ENCODE measurements around the gene CCNJL. TPM values are rescaled to one million over a fixed set of nuclear protein-coding genes. Genes with fewer than 3 reads are reported as not detected.

Gene CCNJL, protein sequence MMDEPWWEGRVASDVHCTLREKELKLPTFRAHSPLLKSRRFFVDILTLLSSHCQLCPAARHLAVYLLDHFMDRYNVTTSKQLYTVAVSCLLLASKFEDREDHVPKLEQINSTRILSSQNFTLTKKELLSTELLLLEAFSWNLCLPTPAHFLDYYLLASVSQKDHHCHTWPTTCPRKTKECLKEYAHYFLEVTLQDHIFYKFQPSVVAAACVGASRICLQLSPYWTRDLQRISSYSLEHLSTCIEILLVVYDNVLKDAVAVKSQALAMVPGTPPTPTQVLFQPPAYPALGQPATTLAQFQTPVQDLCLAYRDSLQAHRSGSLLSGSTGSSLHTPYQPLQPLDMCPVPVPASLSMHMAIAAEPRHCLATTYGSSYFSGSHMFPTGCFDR
- 15.1 TPM for polyA plus RNA-seq (2013, experiment 1 of 2)
- polyA plus RNA-seq (2013, experiment 2 of 2) = 16.2 TPM

- Histone ChIP-seq H3K23ac (ENCODE audit: low read length) (peak within 1 kb of the TSS; percentile 15), H3K18ac (ENCODE audit: low read length) (peak within 1 kb of the TSS; percentile 81), H3K4ac (ENCODE audit: low read depth, low read length) (peak within 1 kb of the TSS; percentile 81), H3K4me3 (ENCODE audit: low read length) (peak within 1 kb of the TSS; percentile 82), H2AK5ac (ENCODE audit: low read length) (no peak within 1 kb of the TSS), H2BK5ac (ENCODE audit: low read length) (peak within 1 kb of the TSS; percentile 17), H3K27me3 (ENCODE audit: insufficient read depth, low read length, poor library complexity) (no peaks in the 10 kb centered on the region), H3K4me2 (ENCODE audit: low read length) (peak within 1 kb of the TSS; percentile 78), H3K79me1 (ENCODE audit: low read length) (peaks cover 23% of the 10 kb centered on the region), H4K8ac (ENCODE audit: low read depth, low read length) (no peak within 1 kb of the TSS), H3K4me1 (ENCODE audit: control insufficient read depth, low read depth, low read length) (peaks cover 7% of the 10 kb centered on the region), H3K9ac (ENCODE audit: low read length) (peak within 1 kb of the TSS; percentile 80), H3K36me3 (ENCODE audit: control insufficient read depth, insufficient read depth, low read length) (no peaks in the 10 kb centered on the region), H2BK120ac (ENCODE audit: low read depth, low read length) (no peak within 1 kb of the TSS), H2BK15ac (replicated peaks; ENCODE audit: low read depth) (no peak within 1 kb of the TSS), H3K56ac (ENCODE audit: low read length) (peak within 1 kb of the TSS; percentile 94), H4K5ac (ENCODE audit: low read length) (no peak within 1 kb of the TSS), H3K79me2 (ENCODE audit: control insufficient read depth, insufficient read depth, low read length) (peaks cover 19% of the 10 kb centered on the region), H3K27ac (ENCODE audit: low read depth, low read length) (no peak within 1 kb of the TSS)
- DNase-seq = peak; percentile 87
- no CpG with 5 or more reads among the region's 84 CpGs for WGBS (ENCODE audit: extremely low coverage, insufficient coverage, low lambda C conversion rate)
Observed at GRCh38 chr5:160312134-160312959, at the start of gene CCNJL. Gene CCNJL (minus strand): TSS chr5:160312564. CDS start chr5:160311923, 641 bp downstream.

GRCh38 chr5:160361624-160362228 lies 49.4 kb upstream of the CCNJL start:
- Histone ChIP-seq H2BK15ac (replicated peaks; ENCODE audit: low read depth) (no peak overlapping the region), H3K18ac (ENCODE audit: low read length) (no peak overlapping the region), H3K27me3 (ENCODE audit: insufficient read depth, low read length, poor library complexity) (no peaks in the 10 kb centered on the region), H2BK5ac (ENCODE audit: low read length) (no peak overlapping the region), H3K4me2 (ENCODE audit: low read length) (no peak overlapping the region), H4K5ac (ENCODE audit: low read length) (no peak overlapping the region), H3K23ac (ENCODE audit: low read length) (no peak overlapping the region), H4K8ac (ENCODE audit: low read depth, low read length) (no peak overlapping the region), H3K79me1 (ENCODE audit: low read length) (no peaks in the 10 kb centered on the region), H3K9ac (ENCODE audit: low read length) (no peak overlapping the region), H3K36me3 (ENCODE audit: control insufficient read depth, insufficient read depth, low read length) (no peaks in the 10 kb centered on the region), H3K4me3 (ENCODE audit: low read length) (no peak overlapping the region), H3K4me1 (ENCODE audit: control insufficient read depth, low read depth, low read length) (peaks cover 5% of the 10 kb centered on the region), H2AK5ac (ENCODE audit: low read length) (no peak overlapping the region), H3K56ac (ENCODE audit: low read length) (no peak overlapping the region), H3K79me2 (ENCODE audit: control insufficient read depth, insufficient read depth, low read length) (no peaks in the 10 kb centered on the region), H3K27ac (ENCODE audit: low read depth, low read length) (no peak overlapping the region), H3K4ac (ENCODE audit: low read depth, low read length) (no peak overlapping the region), H2BK120ac (ENCODE audit: low read depth, low read length) (no peak overlapping the region)
- DNase-seq = no peak
- WGBS (ENCODE audit: extremely low coverage, insufficient coverage, low lambda C conversion rate) = no CpG with 5 or more reads among the region's 9 CpGs

DNA sequence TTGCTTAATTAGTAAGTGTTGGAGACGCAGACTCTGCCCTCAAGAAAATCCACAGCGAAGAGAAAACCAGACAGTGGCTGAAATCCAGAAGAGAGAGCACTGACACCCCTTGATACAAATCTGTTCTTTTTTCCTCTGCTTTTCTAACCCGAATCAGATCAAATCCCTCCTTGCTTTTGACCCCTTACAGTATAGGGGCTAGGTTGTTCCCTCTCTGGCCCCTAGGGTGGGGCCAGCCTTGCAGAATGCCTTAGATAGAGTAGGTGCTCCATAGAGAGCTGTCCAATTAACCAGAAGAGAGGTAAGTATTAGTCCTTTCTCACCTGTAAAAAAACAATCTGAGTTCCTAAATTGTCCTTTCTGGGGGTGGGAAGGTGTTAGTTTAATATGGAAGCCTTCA lies 47.9 kb upstream of the CCNJL start:
- H3K18ac ChIP-seq (ENCODE audit: low read length) = no peak overlapping the region
- no peak overlapping the region for H2BK15ac ChIP-seq (replicated peaks; ENCODE audit: low read depth)
- peak; percentile 29 for DNase-seq
- H3K79me2 ChIP-seq (ENCODE audit: control insufficient read depth, insufficient read depth, low read length) = no peaks in the 10 kb centered on the region
- H3K4me1 ChIP-seq (ENCODE audit: control insufficient read depth, low read depth, low read length) = peaks cover 5% of the 10 kb centered on the region
- H2BK120ac ChIP-seq (ENCODE audit: low read depth, low read length) = no peak overlapping the region
- H2AK5ac ChIP-seq (ENCODE audit: low read length) = no peak overlapping the region
- H4K8ac ChIP-seq (ENCODE audit: low read depth, low read length) = no peak overlapping the region
- no peaks in the 10 kb centered on the region for H3K27me3 ChIP-seq (ENCODE audit: insufficient read depth, low read length, poor library complexity)
- no peak overlapping the region for H2BK5ac ChIP-seq (ENCODE audit: low read length)
- no peaks in the 10 kb centered on the region for H3K79me1 ChIP-seq (ENCODE audit: low read length)
- H3K56ac ChIP-seq (ENCODE audit: low read length) = peak overlapping the region; percentile 56
- H3K36me3 ChIP-seq (ENCODE audit: control insufficient read depth, insufficient read depth, low read length) = no peaks in the 10 kb centered on the region
- no peak overlapping the region for H3K9ac ChIP-seq (ENCODE audit: low read length)
- H4K5ac ChIP-seq (ENCODE audit: low read length) = no peak overlapping the region
- H3K4me3 ChIP-seq (ENCODE audit: low read length) = no peak overlapping the region
- H3K4ac ChIP-seq (ENCODE audit: low read depth, low read length) = no peak overlapping the region
- no CpG with 5 or more reads among the region's 3 CpGs for WGBS (ENCODE audit: extremely low coverage, insufficient coverage, low lambda C conversion rate)
- H3K27ac ChIP-seq (ENCODE audit: low read depth, low read length) = no peak overlapping the region
- no peak overlapping the region for H3K4me2 ChIP-seq (ENCODE audit: low read length)
- H3K23ac ChIP-seq (ENCODE audit: low read length) = no peak overlapping the region

GRCh38 chr5:160359816-160360215 lies 47.5 kb upstream of the CCNJL start:
- Histone ChIP-seq H2AK5ac (ENCODE audit: low read length) (no peak overlapping the region), H3K4me1 (ENCODE audit: control insufficient read depth, low read depth, low read length) (peaks cover 5% of the 10 kb centered on the region), H3K4me3 (ENCODE audit: low read length) (no peak overlapping the region), H4K5ac (ENCODE audit: low read length) (peak overlapping the region; percentile 87), H2BK5ac (ENCODE audit: low read length) (no peak overlapping the region), H2BK120ac (ENCODE audit: low read depth, low read length) (no peak overlapping the region), H3K9ac (ENCODE audit: low read length) (no peak overlapping the region), H3K18ac (ENCODE audit: low read length) (peak overlapping the region; percentile 7), H3K27me3 (ENCODE audit: insufficient read depth, low read length, poor library complexity) (no peaks in the 10 kb centered on the region), H3K79me2 (ENCODE audit: control insufficient read depth, insufficient read depth, low read length) (no peaks in the 10 kb centered on the region), H4K8ac (ENCODE audit: low read depth, low read length) (no peak overlapping the region), H3K56ac (ENCODE audit: low read length) (peak overlapping the region; percentile 67), H3K79me1 (ENCODE audit: low read length) (no peaks in the 10 kb centered on the region), H3K27ac (ENCODE audit: low read depth, low read length) (no peak overlapping the region), H3K23ac (ENCODE audit: low read length) (no peak overlapping the region), H2BK15ac (replicated peaks; ENCODE audit: low read depth) (no peak overlapping the region), H3K4ac (ENCODE audit: low read depth, low read length) (no peak overlapping the region), H3K36me3 (ENCODE audit: control insufficient read depth, insufficient read depth, low read length) (no peaks in the 10 kb centered on the region), H3K4me2 (ENCODE audit: low read length) (no peak overlapping the region)
- no CpG with 5 or more reads among the region's 4 CpGs for WGBS (ENCODE audit: extremely low coverage, insufficient coverage, low lambda C conversion rate)
- peak; percentile 54 for DNase-seq

GRCh38 chr5:160359242-160359641 lies 46.9 kb upstream of the CCNJL start:
- H3K79me2 ChIP-seq (ENCODE audit: control insufficient read depth, insufficient read depth, low read length) = no peaks in the 10 kb centered on the region
- no peak overlapping the region for H4K5ac ChIP-seq (ENCODE audit: low read length)
- H3K4ac ChIP-seq (ENCODE audit: low read depth, low read length) = no peak overlapping the region
- WGBS (ENCODE audit: extremely low coverage, insufficient coverage, low lambda C conversion rate) = no CpG with 5 or more reads among the region's 1 CpG
- H3K23ac ChIP-seq (ENCODE audit: low read length) = no peak overlapping the region
- H3K27ac ChIP-seq (ENCODE audit: low read depth, low read length) = no peak overlapping the region
- H3K4me3 ChIP-seq (ENCODE audit: low read length) = no peak overlapping the region
- DNase-seq = no peak
- H4K8ac ChIP-seq (ENCODE audit: low read depth, low read length) = no peak overlapping the region
- H3K56ac ChIP-seq (ENCODE audit: low read length) = peak overlapping the region; percentile 67
- H2BK120ac ChIP-seq (ENCODE audit: low read depth, low read length) = no peak overlapping the region
- H2AK5ac ChIP-seq (ENCODE audit: low read length) = no peak overlapping the region
- H3K4me1 ChIP-seq (ENCODE audit: control insufficient read depth, low read depth, low read length) = peaks cover 5% of the 10 kb centered on the region
- no peaks in the 10 kb centered on the region for H3K36me3 ChIP-seq (ENCODE audit: control insufficient read depth, insufficient read depth, low read length)
- H3K18ac ChIP-seq (ENCODE audit: low read length) = peak overlapping the region; percentile 7
- no peak overlapping the region for H3K4me2 ChIP-seq (ENCODE audit: low read length)
- no peak overlapping the region for H2BK15ac ChIP-seq (replicated peaks; ENCODE audit: low read depth)
- H3K9ac ChIP-seq (ENCODE audit: low read length) = no peak overlapping the region
- no peaks in the 10 kb centered on the region for H3K79me1 ChIP-seq (ENCODE audit: low read length)
- H2BK5ac ChIP-seq (ENCODE audit: low read length) = no peak overlapping the region
- no peaks in the 10 kb centered on the region for H3K27me3 ChIP-seq (ENCODE audit: insufficient read depth, low read length, poor library complexity)

All from mesendoderm (in vitro differentiated cells).